ENCODE measurements around the gene TRIM40. TPM values are rescaled to one million over a fixed set of nuclear protein-coding genes. Genes with fewer than 3 reads are reported as not detected.

TRIM40 gene, protein sequence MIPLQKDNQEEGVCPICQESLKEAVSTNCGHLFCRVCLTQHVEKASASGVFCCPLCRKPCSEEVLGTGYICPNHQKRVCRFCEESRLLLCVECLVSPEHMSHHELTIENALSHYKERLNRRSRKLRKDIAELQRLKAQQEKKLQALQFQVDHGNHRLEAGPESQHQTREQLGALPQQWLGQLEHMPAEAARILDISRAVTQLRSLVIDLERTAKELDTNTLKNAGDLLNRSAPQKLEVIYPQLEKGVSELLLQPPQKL
- not detected in 2 replicates for total RNA-seq

DNA sequence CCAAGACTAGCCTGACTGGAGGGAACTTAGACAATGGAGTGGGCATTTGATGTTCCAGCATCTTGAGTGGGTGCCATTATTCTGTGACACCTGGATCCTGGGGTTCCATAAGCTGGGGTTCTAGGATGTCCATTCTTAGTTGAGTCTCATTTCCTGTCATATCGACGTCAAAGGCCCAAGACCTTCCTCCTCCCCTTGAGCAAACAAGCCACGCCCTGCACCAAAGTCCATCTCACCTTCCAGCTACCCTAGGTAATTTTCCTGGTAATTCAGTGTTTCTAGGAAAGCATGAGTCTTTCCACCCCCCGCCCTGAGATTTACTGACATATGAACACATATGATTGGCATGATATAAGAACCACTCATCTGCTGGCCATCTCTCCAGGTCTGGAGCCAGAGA is at the start of gene TRIM40:
TSS of gene TRIM40 (plus strand) at position 384 of the 400 bp plus-strand sequence. CDS start 897 bp downstream, outside the sequence.
- no peak for DNase-seq (ENCODE audit: extremely low read depth, low read depth, low spot score)

DNA sequence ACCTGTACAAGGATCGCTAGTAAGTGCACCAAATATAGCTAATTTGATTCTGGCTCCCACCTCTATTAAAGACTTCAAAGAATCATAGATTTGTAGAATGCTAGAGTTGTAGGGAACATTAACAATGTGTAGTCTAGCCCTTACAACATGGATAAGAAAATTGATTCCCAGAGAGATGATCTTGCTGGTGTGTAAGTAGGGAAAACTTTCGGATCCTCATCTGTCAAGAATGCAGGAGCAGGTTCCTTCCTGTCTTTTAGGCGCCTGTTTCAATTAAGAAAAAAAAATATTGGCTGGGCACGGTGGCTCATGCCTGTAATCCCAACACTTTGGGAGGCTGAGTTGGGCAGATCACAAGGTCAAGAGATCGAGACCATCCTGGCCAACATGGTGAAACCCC is 48.1 kb upstream of the TRIM40 start:
- DNase-seq (ENCODE audit: extremely low read depth, low read depth, low spot score), result no peak

DNA sequence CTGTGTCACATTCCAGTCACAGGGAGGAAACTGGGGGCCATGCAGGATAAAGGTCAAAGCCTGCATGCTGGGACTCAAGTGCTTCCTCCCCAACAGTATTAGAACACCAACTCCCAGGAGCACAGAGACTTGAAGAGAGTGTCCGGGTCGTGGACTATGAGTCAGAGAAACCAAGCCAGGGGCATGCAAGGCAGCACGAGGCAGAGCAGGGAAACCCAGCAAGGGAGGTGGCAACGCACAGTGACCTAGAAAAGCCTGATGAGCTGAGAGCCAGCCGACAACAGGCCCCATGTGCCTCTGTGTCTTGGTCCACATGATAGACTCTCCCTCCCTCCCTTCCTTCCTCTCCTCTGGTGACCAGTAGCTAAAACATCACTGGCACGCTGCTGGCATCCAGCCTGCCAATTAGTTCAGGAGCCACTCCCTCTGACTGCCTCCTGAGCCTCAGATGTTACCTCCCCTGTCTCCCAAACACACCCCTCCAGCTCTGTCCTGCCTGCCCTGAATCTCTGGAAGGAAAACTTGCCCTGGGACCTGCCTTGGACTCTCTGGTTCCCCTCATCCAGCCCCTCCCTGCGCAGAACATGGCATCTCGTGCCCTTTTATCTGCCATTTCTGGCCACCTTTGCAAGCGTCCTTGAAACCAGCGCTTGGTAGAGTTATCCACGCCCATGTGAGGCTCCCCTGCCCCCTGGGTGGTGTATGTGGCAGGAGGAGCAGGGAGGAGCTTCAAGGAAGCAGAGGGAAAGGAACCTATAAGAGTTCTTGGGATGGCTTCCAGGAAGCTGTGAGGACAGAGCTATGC is 44.2 kb upstream of the TRIM40 start:
- DNase-seq (ENCODE audit: extremely low read depth, low read depth, low spot score), result no peak

DNA sequence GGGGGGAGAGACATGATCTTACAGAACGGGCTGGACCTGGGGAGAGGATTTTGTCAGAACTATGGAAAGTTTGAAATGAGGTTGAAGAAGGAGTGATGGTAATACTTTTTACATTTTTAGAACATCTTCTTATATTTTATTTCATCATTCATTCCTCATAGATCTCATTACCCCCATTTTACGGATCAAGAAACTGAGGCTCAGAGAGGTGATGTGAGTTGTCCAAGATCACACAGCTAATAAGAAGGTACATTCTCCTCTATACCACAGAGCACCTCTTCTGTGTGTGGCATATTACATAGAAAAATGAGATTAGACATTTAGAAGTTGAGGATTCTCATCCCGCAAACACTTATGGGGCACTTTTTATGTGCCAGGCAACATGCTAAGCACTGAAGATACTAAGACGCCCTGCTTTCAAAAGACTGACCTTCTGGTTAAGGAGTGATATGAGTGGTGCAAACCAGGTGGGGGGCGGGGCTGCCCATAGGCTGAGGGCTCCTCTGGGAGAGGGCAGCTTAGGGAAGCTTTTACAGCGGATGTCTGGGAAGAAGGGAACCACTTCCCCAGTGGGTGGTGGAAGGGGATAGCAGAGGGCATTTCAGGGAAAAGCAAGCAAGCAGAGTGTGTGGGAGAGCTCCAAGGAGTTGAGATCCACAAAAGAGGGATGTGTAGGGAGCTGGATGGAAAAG is 42.9 kb upstream of the TRIM40 start:
- DNase-seq (ENCODE audit: extremely low read depth, low read depth, low spot score), result no peak

DNA sequence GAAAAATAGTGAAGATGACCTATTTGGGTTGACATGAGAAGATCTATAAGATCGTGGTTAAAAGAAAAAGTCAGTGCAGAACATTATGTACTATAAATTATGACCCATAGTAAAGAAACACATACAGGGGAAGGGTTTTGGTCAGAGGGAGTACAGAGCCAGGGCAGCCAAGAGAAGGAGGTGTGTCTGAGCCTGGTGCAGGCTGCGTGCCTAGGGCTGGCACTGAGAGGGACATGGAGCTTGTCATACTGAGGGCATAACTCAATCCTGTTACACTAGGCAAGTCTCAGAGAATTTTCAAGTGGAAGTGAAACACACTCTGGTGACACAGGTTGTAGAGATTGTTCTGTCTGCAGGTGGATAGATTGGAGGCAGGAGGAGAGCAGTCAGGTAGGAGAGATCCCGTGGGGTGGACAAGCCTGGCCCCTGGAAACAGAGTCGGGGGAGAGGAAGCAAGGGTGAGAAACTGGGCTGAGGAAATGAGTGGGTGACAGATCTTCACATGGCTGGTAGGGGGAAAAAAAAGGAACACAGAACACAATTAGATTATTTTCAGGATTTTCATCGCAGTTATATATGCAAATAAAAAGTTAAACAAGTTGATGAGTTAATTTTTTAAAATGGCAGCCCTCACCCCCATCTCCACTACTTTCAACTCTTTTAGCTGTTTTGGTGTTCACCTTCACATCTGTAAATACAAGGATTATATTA is 41.8 kb upstream of the TRIM40 start:
- no peak for DNase-seq (ENCODE audit: extremely low read depth, low read depth, low spot score)

DNA sequence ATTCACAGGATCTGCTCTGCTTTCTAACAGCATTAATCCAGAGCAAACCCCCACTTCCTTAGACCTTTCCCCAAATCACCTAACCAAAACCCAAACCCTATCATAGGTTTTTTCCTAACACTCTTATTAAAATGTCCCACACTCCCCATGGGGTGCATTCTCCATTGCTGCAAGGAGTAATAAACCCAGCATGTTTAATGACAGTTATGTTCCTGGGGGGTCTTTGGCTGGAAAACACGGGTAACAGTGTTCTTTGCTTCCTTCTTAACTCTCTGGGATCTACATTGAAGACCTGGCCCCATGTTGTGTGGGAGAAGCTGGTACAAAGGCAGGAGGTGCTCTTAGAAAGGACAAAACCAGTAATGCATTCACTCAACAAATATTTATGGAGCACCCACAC is 39.1 kb upstream of the TRIM40 start:
- no peak for DNase-seq (ENCODE audit: extremely low read depth, low read depth, low spot score)

DNA sequence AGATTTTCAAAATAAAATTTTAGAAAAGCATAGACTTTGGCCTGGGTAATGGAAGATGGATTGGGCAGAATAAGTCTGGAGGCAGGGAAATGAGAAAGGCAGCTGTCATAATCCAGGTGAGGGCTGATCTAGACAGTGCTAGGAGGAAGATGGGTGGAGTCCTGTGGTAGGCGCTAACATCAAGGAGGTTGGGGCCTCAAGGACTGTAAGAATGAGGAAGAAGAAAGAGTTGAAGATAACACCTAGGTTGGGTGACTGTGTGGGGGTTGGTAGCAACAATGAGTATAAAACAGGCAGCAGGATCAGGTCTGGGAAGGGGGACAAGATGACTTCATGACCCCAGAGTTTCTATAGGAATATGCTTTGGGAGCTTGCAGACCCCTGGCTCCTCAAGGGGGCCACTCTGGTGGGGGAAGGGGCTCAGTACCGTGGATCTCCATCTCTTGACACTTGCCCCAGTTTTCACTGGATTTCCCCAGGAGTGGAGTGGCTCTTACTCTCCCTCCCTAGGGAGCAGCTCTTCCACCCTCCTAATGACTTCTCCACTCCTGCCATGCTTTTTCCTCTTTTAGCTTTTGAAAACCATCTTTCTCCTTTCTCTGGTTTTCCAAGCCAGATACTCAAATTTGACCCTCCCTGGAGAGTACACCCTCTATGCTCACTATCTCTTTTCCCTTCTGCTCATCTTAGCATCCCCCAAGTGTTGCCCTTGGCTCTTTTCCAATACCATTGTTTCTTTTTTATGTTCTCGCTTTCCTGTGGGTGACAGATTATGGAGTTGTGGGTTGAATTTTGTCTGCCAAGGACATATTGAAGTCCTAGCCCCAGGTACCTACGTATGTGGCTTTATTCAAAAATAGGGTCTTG is 37.8 kb upstream of the TRIM40 start:
- no peak for DNase-seq (ENCODE audit: extremely low read depth, low read depth, low spot score)

DNA sequence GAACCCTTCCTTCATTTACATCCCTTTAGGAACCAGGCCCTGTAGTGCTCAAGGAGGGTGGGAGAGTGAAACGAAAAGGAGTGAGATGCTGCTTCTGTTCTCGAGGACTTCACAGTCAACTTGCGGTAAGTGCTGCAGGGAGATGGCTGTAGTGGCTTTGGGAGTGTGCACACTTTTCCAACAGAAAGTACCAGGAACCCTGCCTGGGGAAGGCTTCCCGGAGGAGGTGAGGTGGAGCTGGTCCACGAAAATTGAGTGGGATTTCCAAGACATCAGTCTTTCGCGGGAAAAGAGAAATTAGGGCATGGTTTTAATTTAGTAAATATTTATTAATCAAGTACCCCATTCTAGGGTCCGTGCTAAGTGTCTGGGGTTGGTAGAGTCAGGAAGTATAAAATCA is 35.8 kb upstream of the TRIM40 start:
- DNase-seq (ENCODE audit: extremely low read depth, low read depth, low spot score), result no peak

DNA sequence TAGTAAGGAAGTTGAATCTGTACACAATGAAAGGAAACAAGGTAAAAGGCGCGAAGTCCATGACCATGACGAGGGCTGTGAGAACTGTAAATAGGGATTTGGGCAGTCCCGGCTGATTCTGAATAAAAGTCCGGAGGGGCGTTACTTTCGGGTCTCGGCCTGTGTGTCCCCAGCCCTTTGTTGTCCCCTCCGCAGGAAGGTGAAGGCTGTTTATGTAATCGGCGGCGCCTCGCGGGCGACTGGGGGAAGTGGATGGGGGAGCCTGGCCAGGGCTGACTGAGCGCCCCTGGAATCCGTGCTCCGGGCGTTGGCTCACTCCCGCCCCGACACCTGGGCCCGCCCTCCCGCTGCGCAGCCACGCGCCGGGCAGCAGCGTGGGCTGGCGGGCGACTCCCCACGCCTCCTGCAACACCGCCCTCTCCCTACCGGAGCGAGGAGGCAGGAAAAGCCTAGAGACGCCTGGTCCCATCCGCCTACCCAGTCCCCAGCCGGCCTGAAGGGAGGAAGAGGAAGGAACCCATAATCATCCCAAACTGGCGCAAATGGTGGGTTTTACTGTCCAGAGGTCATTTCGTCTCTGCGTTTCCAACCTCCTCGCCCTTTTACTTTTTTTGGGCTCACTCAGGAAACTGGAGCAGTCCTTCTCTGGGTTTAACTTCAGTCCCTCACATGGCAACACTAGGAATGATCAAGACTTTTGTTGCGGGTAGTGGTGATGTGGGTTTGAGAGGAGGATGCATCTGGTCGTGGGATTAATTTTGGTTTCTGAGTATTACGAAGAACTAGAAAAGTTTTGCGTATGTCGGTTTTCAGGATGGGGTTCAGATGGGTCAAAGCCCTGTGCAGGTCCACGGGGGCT is 35.1 kb upstream of the TRIM40 start:
- DNase-seq (ENCODE audit: extremely low read depth, low read depth, low spot score), result no peak

DNA sequence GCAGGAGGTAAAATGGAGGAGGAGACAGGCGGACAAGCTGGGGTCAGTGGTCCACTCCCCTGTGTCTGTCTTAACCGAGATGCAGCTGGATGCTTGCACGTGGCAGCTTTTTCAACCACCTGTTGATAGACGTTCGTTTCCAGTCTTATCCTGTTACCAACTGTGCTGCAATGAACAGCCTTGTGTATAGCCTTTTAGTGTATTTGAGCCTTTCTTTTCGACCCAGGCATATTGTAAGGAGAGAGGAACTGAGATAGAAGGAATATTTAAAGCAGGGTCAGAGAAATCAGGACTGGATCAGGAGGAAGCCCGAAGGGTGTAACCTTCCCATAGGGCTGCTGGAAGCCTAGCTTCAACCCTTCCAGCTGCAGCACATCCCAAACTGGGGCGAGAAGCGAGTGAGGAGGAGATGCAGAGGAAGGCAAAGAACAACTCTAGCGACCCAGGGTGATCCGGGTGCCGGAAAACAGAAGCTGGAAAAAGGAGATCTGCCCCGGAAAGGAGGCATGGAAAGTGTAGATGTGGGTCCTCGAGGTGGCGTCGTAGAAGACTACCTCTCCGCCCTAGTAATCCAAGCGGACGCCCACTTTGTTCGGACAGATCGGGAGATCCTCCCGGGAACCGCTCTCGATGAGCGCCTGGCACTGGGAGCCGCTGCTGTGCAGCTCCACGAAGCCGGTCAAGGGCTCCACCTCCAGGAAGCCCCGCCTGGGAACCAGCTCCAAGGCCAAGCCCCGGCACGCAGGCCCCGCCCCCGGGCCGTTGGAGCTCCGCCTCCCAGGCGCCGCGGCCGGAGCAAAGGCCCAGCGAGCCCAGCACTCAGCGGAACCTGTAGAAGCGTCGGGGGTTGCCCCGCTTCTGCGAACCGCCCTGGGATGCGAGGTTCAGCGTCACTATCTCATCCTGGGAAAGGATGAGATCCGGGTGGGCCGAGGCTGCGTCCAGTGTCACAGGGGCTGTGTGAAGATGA is 34.2 kb upstream of the TRIM40 start:
- DNase-seq (ENCODE audit: extremely low read depth, low read depth, low spot score), result peak; percentile 18

DNA sequence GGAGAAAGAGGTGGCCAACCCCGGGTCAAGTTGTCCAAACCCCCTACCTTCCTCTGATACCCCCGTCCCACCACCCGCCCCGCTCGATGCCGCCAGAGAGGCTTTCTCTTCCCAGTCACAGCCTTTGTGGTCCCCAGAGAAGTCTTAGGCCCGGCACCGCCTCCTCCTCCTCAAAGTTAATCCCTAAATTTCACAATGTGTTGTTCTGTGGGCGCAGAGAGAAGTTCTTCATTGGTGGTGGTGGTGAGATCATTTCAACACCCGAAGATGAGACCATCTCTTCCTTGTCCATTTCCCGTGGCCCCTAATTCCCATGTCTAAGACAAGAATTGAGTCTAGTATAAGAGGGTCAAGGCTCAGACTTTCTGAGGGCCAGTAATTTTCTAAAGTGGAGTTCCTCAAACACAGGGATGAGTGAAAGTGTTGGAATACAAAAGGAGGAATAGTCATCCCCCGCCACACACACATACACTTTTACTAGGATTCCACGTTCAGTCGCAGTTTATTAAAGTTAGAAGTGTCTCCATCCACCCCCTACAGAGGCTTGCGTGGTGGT is 33.4 kb upstream of the TRIM40 start:
- DNase-seq (ENCODE audit: extremely low read depth, low read depth, low spot score), result no peak

DNA sequence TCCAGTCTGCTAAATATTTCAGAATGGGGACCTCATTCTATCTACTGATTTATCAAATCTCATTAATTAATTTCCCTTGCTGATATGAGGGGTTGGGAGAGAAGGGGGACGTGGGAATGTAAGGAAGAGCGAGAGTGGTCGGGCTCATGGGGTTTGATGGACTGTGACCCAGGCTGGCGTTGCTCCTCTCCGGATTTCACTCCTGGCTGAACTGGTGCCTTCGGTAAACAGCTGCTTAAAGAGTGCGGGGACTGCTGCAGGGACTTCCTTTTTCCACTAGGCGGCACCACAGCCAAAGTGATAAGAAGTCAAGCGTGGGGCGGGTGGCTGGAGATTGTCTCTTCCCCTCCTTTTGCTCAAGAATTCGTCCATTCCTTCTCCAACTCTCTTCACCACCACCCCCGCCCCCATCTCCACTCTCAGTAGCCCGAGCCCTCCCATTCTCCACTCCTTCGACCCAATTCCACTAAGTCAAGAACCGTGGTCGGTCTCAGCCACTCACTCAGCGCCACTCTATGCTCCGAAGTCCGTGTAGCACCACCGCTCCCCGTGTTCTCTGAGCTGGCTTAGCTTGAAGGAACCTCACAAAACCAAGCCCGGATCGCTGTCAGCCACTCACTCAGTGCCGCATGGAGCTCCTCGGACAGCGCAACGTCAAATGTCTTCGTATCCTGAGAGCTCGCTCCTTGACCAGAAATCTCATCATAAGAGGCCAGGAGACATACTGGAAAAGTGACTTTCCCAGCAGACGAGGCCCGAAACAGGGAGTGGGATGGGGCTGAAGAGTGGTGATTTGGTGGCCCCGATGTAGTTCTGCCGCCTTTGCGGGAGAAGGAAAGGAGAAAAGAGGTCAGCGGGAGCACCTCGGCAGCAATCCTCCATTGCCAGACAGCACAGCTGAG is 32.7 kb upstream of the TRIM40 start:
- peak; percentile 48 for DNase-seq (ENCODE audit: extremely low read depth, low read depth, low spot score)

DNA sequence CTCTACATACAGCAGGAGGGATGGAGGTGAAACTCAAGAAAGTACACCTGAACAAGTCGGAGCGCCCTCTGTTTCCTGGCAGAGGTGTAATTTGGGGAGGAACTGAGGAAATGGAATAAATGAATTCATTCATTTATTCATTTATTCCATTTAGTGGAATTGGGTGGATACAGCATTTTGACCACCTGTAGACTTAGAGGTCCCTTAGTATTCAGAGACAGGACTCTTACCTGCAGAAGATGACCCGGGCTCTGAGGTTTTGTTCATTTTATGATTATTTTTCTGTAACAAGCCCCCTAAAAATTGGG is 32.1 kb upstream of the TRIM40 start:
- no peak for DNase-seq (ENCODE audit: extremely low read depth, low read depth, low spot score)

DNA sequence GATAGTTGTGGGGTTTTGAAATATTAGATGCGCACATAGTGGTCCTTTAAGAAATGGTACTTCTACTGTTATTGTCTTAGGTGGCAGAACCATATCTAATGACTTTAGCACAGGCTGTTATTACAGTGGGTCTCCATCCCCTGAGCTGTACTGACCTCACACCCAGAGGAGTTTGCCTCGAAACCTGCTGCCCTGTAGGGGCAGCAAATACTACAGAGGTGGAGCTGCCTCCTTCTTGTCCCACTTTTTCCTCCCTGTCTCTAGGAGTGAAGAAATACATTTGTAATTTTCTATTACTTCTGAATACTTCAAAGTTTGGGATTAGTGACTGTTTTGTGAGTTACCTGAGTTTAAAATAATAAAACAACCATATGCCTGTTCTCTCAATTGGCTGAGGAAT is 31.3 kb upstream of the TRIM40 start:
- DNase-seq (ENCODE audit: extremely low read depth, low read depth, low spot score), result no peak

DNA sequence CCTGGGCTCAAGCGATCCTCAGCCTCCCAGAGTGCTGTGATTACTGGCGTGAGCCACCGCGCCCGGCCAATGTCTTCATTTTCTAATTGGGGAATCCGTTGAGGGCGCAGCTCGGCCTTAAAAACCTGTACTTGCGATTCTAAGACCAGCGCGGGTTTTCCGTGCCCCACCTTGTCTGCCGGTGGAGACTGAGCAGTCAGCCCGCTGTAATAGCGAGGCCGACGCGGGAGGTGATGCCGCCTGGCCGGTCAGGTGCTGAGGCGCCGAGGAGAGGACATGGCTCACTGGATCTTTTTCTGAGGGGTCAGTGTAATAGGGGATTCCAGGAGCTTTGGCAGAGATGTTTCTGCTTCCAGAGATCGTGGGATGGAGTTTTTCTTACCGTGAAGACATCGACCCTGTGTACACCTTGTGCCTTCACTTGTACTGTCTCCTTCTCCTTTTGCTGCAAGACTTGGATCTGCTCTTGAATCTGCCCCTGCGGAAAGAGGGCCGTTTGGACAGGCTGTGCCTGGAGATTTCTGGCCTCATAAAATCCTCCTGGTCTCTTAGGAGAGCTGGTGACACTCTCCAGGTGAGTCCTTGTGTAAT is 24.6 kb upstream of the TRIM40 start:
- DNase-seq (ENCODE audit: extremely low read depth, low read depth, low spot score), result no peak

DNA sequence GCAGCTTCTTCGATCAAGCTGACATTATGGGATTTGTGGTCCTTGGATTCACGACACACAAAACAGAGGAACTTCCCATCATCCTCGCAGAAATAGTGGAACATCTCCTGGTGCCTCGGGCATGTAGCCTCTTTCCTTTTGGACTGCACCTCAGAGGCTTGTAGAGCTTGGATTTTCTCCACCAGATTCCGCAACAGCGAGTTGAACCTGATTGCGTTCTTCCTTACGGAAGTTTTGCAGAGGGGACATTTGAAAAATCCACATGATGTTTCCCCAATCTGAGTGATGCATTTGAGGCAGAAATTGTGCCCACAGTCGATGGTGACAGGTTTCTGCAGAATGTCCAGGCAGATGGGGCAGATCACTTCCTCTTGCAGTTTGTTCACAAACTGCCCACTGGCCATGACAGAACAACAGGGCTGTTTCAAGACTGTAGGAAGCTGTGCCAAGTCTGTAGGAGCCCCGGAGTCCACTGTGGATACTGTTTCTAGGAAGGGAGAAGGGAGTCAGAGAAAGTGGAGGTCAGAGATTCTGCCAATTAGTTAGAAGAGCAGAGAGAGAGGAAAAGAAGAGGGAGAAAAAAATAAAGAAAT is 23.4 kb upstream of the TRIM40 start:
- DNase-seq (ENCODE audit: extremely low read depth, low read depth, low spot score), result no peak

Measured in glomerular endothelial cell (primary cell).